K562 (cell line): ENCODE measurements around the gene DCTN1. TPM values are rescaled to one million over a fixed set of nuclear protein-coding genes. Genes with fewer than 3 reads are reported as not detected.

Experiments used
- ATF2 ChIP-seq: sonication (generic); formaldehyde crosslinking; IDR thresholded peaks from 2 replicates; pipeline ENCODE4 v1.8.1; 2022; ENCODE audit warnings: missing genetic modification reagents
- DEAF1 ChIP-seq: fragments of 450-650 bp; formaldehyde crosslinking; IDR thresholded peaks from 2 replicates; pipeline ENCODE4 v1.4.0; 2020; ENCODE audit warnings: mild to moderate bottlenecking, moderate library complexity
- E2F6 ChIP-seq, 2 experiments: IDR thresholded peaks; 2 replicates each; pipeline ENCODE4 v1.6.1; 2011; ENCODE audit warnings: borderline replicate concordance in 1 of 2, control low read depth in 1 of 2, low read depth in 1 of 2, low read length in 1 of 2, mild to moderate bottlenecking in 1 of 2, mixed read lengths in 1 of 2, moderate library complexity in 1 of 2; ENCODE audit not compliant: insufficient read depth in 1 of 2, insufficient read length in 1 of 2, poor library complexity in 1 of 2, severe bottlenecking in 1 of 2; ENCODE audit errors: extremely low read depth in 1 of 2
- HCFC1 ChIP-seq: IDR thresholded peaks from 2 replicates; pipeline ENCODE4 v1.6.1; 2012; ENCODE audit warnings: low read depth, low read length, improper control_type of control experiment
- HDAC6 ChIP-seq: IDR thresholded peaks from 2 replicates; pipeline ENCODE4 v1.6.1; 2012; ENCODE audit warnings: low read depth, mild to moderate bottlenecking, control low read depth, inconsistent platforms, low read length, moderate library complexity
- L3MBTL2 ChIP-seq: fragments of 450-650 bp; IDR thresholded peaks from 2 replicates; pipeline ENCODE4 v1.6.1; 2016; ENCODE audit warnings: mild to moderate bottlenecking, moderate library complexity
- NRF1 ChIP-seq, 2 experiments: fragments of 450-650 bp; IDR thresholded peaks in 1 of 2; conservative IDR thresholded peaks in 1 of 2; 2 replicates each; pipeline ENCODE4 v1.6.1; 2014; ENCODE audit warnings: mild to moderate bottlenecking in 2 of 2
- POLR2B ChIP-seq: fragments of 450-650 bp; IDR thresholded peaks from 2 replicates; pipeline ENCODE4 v1.6.1; 2018; ENCODE audit warnings: low read depth; ENCODE audit not compliant: partially characterized antibody
- SMAD2 ChIP-seq: fragments of 150-350 bp; IDR thresholded peaks from 2 replicates; pipeline ENCODE4 v1.6.1; 2014; ENCODE audit warnings: low read depth, mild to moderate bottlenecking, low read length
- SRSF7 ChIP-seq: fragments of 200-400 bp; formaldehyde crosslinking; optimal IDR thresholded peaks from 2 replicates; pipeline ENCODE3; 2017; ENCODE audit warnings: mild to moderate bottlenecking, low read depth, low read length
- STAT5B ChIP-seq: fragments of 250-450 bp; sonication (Bioruptor Pico); IDR thresholded peaks from 2 replicates; pipeline ENCODE4 v1.8.0; 2021; ENCODE audit warnings: mild to moderate bottlenecking, inconsistent platforms
- TAL1 ChIP-seq: fragments of 450-650 bp; IDR thresholded peaks from 2 replicates; pipeline ENCODE4 v1.6.1; 2016; ENCODE audit warnings: mild to moderate bottlenecking
- TRIM24 ChIP-seq, 2 experiments: fragments of 450-650 bp; IDR thresholded peaks; 2 replicates each; pipeline ENCODE4 v1.6.1; 2016
- ZFX ChIP-seq: sonication (generic); formaldehyde crosslinking; IDR thresholded peaks from 2 replicates; pipeline ENCODE4 v1.8.0; 2022; ENCODE audit warnings: mild to moderate bottlenecking, missing genetic modification reagents, moderate library complexity
- ZNF12 ChIP-seq: sonication (generic); formaldehyde crosslinking; IDR thresholded peaks from 2 replicates; pipeline ENCODE4 v1.4.0; 2020; ENCODE audit warnings: mild to moderate bottlenecking, missing genetic modification reagents
- polyA plus RNA-seq, 8 experiments: library from polyadenylated mRNA; depleted of rRNA in 4 of 8; stranded (reverse) in 5 of 8; unstranded in 3 of 8; fragments of >200 nt; fragmentation: Nextera tagmentation in 2 of 8; fragmentation: Illumina TruSeq in 1 of 8; extraction: Ambion mirVana in 2 of 8; extraction: Trizol in 1 of 8; gene quantifications; 2 replicates each; pipeline versions ENCODE4 v1.2.1 to v1.2.3, GENCODE V29; 2011 to 2014; ENCODE audit warnings: inconsistent platforms in 1 of 8, missing spikeins in 1 of 8
- total RNA-seq, 7 experiments: library from RNA; depleted of rRNA in 6 of 7; stranded (reverse); fragments of >200 nt in 6 of 7; fragmentation: Illumina TruSeq in 2 of 7; extraction: Trizol in 2 of 7; gene quantifications; 2 replicates each; pipeline versions ENCODE4 v1.2.1 to v1.2.3, GENCODE V29; 2011 to 2021; ENCODE audit warnings: low replicate concordance in 1 of 7
- TF ChIP-seq, protein P1 (sequence below): fragments of 450-650 bp; IDR thresholded peaks from 2 replicates; pipeline ENCODE4 v1.6.1; 2016; ENCODE audit warnings: antibody characterized with exemption
- TF ChIP-seq, protein P2 (sequence below): fragments of 150-350 bp; conservative IDR thresholded peaks from 2 replicates; pipeline ENCODE4 v1.6.1; 2014; ENCODE audit warnings: low read length
- TF ChIP-seq, protein P3 (sequence below): fragments of 250-450 bp; sonication (Bioruptor Pico); IDR thresholded peaks from 2 replicates; pipeline ENCODE4 v1.5.1; 2021; ENCODE audit warnings: mild to moderate bottlenecking

DCTN1 gene
- total and polyA plus RNA-seq, 9 of the 15 experiments (the other 6 are each of a cell fraction or from before 2014, with no cell fraction given): 23.9 to 71.7 (median 45.0) TPM

DNA sequence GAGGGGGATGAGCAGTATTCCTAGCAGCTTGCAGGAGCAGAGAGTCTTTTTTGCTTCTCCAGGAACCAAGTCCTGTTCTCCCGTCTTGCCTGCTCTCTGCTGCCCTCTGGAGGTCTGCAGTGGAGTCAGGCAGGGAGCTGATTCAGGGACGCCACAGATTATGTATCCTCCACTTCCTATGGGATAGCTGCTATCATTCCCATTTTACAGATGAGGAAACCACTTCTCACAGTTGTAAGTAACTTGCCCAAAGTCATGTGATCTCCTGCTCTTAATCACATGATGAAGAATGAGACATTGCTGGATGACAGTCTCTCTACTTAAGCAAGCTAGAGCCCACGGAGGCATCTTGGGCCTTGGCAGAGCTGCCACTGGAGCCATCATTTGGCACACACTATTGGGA, 45.2 kb downstream of the DCTN1 start (continued):
- TF ChIP-seq DEAF1 (CRISPR knock-in tag) (peak; percentile 41; the same call in 1 of the 2 replicates), TAL1 (no peak), ZFX (CRISPR knock-in tag) (no peak), E2F6 (IDR thresholded peaks at IDR 0.05; ENCODE audit: borderline replicate concordance in 1 of 2, extremely low read depth in 1 of 2, insufficient read depth in 1 of 2, insufficient read length in 1 of 2, low read depth in 1 of 2, low read length in 1 of 2, poor library complexity in 1 of 2, severe bottlenecking in 1 of 2) (no peak), POLR2B (no peak), ATF2 (no peak), ZNF12 (CRISPR knock-in tag) (no peak), HDAC6 (no peak), STAT5B (no peak), SMAD2 (no peak), HCFC1 (no peak), TRIM24 (IDR thresholded peaks at IDR 0.05) (no peak), NRF1 (conservative IDR thresholded peaks at IDR 0.05 in 1 of 2, IDR thresholded peaks at IDR 0.05 in 1 of 2) (no peak), L3MBTL2 (no peak), SRSF7 (no peak)
- TF ChIP-seq, protein P1, sequence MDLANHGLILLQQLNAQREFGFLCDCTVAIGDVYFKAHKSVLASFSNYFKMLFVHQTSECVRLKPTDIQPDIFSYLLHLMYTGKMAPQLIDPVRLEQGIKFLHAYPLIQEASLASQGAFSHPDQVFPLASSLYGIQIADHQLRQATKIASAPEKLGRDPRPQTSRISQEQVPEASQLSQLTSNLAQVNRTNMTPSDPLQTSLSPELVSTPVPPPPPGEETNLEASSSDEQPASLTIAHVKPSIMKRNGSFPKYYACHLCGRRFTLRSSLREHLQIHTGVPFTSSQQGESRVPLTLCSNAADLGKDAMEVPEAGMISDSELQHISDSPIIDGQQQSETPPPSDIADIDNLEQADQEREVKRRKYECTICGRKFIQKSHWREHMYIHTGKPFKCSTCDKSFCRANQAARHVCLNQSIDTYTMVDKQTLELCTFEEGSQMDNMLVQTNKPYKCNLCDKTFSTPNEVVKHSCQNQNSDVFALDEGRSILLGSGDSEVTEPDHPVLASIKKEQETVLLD: no peak
- TF ChIP-seq, protein P2, sequence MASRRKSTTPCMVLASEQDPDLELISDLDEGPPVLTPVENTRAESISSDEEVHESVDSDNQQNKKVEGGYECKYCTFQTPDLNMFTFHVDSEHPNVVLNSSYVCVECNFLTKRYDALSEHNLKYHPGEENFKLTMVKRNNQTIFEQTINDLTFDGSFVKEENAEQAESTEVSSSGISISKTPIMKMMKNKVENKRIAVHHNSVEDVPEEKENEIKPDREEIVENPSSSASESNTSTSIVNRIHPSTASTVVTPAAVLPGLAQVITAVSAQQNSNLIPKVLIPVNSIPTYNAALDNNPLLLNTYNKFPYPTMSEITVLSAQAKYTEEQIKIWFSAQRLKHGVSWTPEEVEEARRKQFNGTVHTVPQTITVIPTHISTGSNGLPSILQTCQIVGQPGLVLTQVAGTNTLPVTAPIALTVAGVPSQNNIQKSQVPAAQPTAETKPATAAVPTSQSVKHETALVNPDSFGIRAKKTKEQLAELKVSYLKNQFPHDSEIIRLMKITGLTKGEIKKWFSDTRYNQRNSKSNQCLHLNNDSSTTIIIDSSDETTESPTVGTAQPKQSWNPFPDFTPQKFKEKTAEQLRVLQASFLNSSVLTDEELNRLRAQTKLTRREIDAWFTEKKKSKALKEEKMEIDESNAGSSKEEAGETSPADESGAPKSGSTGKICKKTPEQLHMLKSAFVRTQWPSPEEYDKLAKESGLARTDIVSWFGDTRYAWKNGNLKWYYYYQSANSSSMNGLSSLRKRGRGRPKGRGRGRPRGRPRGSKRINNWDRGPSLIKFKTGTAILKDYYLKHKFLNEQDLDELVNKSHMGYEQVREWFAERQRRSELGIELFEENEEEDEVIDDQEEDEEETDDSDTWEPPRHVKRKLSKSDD: no peak
- TF ChIP-seq, protein P3, sequence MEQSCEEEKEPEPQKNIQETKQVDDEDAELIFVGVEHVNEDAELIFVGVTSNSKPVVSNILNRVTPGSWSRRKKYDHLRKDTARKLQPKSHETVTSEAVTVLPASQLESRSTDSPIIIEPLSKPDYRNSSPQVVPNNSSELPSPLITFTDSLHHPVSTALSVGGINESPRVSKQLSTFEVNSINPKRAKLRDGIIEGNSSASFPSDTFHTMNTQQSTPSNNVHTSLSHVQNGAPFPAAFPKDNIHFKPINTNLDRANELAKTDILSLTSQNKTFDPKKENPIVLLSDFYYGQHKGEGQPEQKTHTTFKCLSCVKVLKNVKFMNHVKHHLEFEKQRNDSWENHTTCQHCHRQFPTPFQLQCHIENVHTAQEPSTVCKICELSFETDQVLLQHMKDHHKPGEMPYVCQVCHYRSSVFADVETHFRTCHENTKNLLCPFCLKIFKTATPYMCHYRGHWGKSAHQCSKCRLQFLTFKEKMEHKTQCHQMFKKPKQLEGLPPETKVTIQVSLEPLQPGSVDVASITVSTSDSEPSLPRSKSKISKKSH: no peak
